GM23338 (cell line): ENCODE results near the gene MKLN1. TPM values are rescaled to one million over a fixed set of nuclear protein-coding genes. Genes with fewer than 3 reads are reported as not detected.
A peak's percentile ranks its signal among the peaks of the same experiment; 100 is the strongest.

Source experiments
- ATAC-seq: fragments of 200-7000 bp; cut with Tn5 transposase; 3 replicates; pipeline ENCODE4 v1.9.1; 2020
- DNase-seq: peaks from one replicate; pipeline ENCODE4 v3.0.0-alpha.2; 2015; ENCODE audit warnings: low spot score
- H2AFZ ChIP-seq: fragments of 200-600 bp; sonication (generic); 2 replicates; pipeline ENCODE4 v1.8.0; 2016; ENCODE audit warnings: antibody characterized with exemption, mild to moderate bottlenecking, moderate library complexity
- H3F3A ChIP-seq: fragments of 200-600 bp; sonication (generic); replicated peaks from 2 replicates; pipeline ENCODE4 v1.8.0; 2017; ENCODE audit warnings: antibody characterized with exemption, mixed run types, low read depth
- H3K27ac ChIP-seq: fragments of 200-600 bp; sonication (generic); 2 replicates; pipeline ENCODE4 v1.6.1; 2016; ENCODE audit warnings: low read depth
- H3K27me3 ChIP-seq: fragments of 200-600 bp; sonication (generic); 2 replicates; pipeline ENCODE4 v1.8.0; 2016; ENCODE audit warnings: mild to moderate bottlenecking, mixed run types, moderate library complexity; ENCODE audit not compliant: insufficient read depth
- H3K36me3 ChIP-seq: fragments of 200-600 bp; sonication (generic); 2 replicates; pipeline ENCODE4 v1.8.0; 2016; ENCODE audit warnings: mild to moderate bottlenecking; ENCODE audit not compliant: insufficient read depth
- H3K4me1 ChIP-seq: fragments of 200-600 bp; sonication (generic); 2 replicates; pipeline ENCODE4 v1.8.0; 2016; ENCODE audit warnings: mild to moderate bottlenecking, moderate library complexity; ENCODE audit not compliant: insufficient read depth
- H3K4me2 ChIP-seq: fragments of 200-600 bp; sonication (generic); 2 replicates; pipeline ENCODE4 v1.7.1; 2017; ENCODE audit warnings: mixed run types
- H3K4me3 ChIP-seq: fragments of 200-600 bp; sonication (generic); 2 replicates; pipeline ENCODE4 v1.6.1; 2016; ENCODE audit warnings: mixed run types
- H3K79me2 ChIP-seq: fragments of 200-600 bp; sonication (generic); replicated peaks from 2 replicates; pipeline ENCODE4 v1.8.0; 2017; ENCODE audit warnings: mild to moderate bottlenecking; ENCODE audit not compliant: insufficient read depth
- H3K9me2 ChIP-seq: fragments of 200-600 bp; sonication (generic); 2 replicates; pipeline ENCODE4 v1.8.0; 2017; ENCODE audit not compliant: insufficient read depth
- H4K20me1 ChIP-seq: fragments of 200-600 bp; sonication (generic); replicated peaks from 2 replicates; pipeline ENCODE4 v1.8.0; 2017; ENCODE audit warnings: mild to moderate bottlenecking; ENCODE audit not compliant: insufficient read depth
- H3K27ac Mint-ChIP-seq: 2 replicates; pipeline ENCODE4 v1.8.0; 2020; ENCODE audit warnings: inconsistent platforms, mild to moderate bottlenecking, moderate library complexity, mixed read lengths
- H3K27me3 Mint-ChIP-seq: 3 replicates; pipeline ENCODE4 v1.8.0; 2022; ENCODE audit warnings: low read depth, mild to moderate bottlenecking, moderate library complexity, mixed read lengths, inconsistent platforms; ENCODE audit not compliant: insufficient read depth, poor library complexity
- H3K36me3 Mint-ChIP-seq: 3 replicates; pipeline ENCODE4 v1.8.0; 2021; ENCODE audit warnings: low read depth, mild to moderate bottlenecking, inconsistent platforms, moderate library complexity, mixed read lengths
- H3K4me1 Mint-ChIP-seq: 3 replicates; pipeline ENCODE4 v1.8.0; 2020; ENCODE audit warnings: mild to moderate bottlenecking, inconsistent platforms, mixed read lengths
- H3K4me3 Mint-ChIP-seq: 3 replicates; pipeline ENCODE4 v1.8.0; 2021; ENCODE audit warnings: moderate library complexity, mild to moderate bottlenecking, inconsistent platforms, mixed read lengths
- H3K9me3 Mint-ChIP-seq: 3 replicates; pipeline ENCODE4 v1.8.0; 2020; ENCODE audit warnings: moderate library complexity, mild to moderate bottlenecking, inconsistent platforms, mixed read lengths
- CTCF ChIP-seq, 2 experiments: fragments of 200-600 bp in 1 of 2; sonication (generic) in 1 of 2; conservative IDR thresholded peaks; 2 replicates each; pipeline versions ENCODE4 v1.5.1 to v1.6.1; 2016 to 2017; ENCODE audit warnings: antibody characterized with exemption in 2 of 2, low read depth in 2 of 2, mild to moderate bottlenecking in 2 of 2, moderate library complexity in 1 of 2
- ETS1 ChIP-seq: IDR thresholded peaks from 2 replicates; pipeline ENCODE4 v1.6.1; 2016; ENCODE audit warnings: antibody characterized with exemption
- JUNB ChIP-seq: IDR thresholded peaks from one replicate; pipeline ENCODE4 v1.6.1; 2016; ENCODE audit warnings: antibody characterized with exemption; ENCODE audit not compliant: unreplicated experiment
- NANOG ChIP-seq: IDR thresholded peaks from 2 replicates; pipeline ENCODE4 v1.6.1; 2016; ENCODE audit warnings: antibody characterized with exemption, borderline replicate concordance
- POLR2AphosphoS5 ChIP-seq: IDR thresholded peaks from 2 replicates; pipeline ENCODE4 v1.6.1; 2016; ENCODE audit warnings: antibody characterized with exemption, low read depth
- REST ChIP-seq: IDR thresholded peaks from one replicate; pipeline ENCODE4 v1.6.1; 2018; ENCODE audit warnings: antibody characterized with exemption; ENCODE audit not compliant: unreplicated experiment
- STAT1 ChIP-seq: IDR thresholded peaks from one replicate; pipeline ENCODE4 v1.6.1; 2016; ENCODE audit warnings: antibody characterized with exemption; ENCODE audit not compliant: unreplicated experiment
- ZNF331 ChIP-seq: fragments of 250-450 bp; sonication (Bioruptor Pico); IDR thresholded peaks from 2 replicates; pipeline ENCODE4 v1.5.0; 2020; ENCODE audit warnings: low read depth, mild to moderate bottlenecking, moderate library complexity
- ZNF462 ChIP-seq: fragments of 250-450 bp; sonication (Bioruptor Pico); IDR thresholded peaks from 2 replicates; pipeline ENCODE4 v1.5.0; 2020; ENCODE audit warnings: mild to moderate bottlenecking, moderate library complexity
- polyA plus RNA-seq: library from polyadenylated mRNA; unstranded; fragments of >200 nt; fragmentation: Nextera tagmentation; extraction: Ambion mirVana; gene quantifications from 2 replicates; pipeline ENCODE4 v1.2.1, GENCODE V29; 2016
- total RNA-seq: library from RNA; depleted of rRNA; stranded (reverse); fragments of >200 nt; shearing (Covaris generic); gene quantifications from 2 replicates; pipeline ENCODE4 v1.2.3, GENCODE V29; 2014

The MKLN1 gene
- total and polyA plus RNA-seq, 2 experiments from 2014 or later = 25.3 to 46.5 TPM

GRCh38 chr7:131292141-131292905 lies 35.4 kb upstream of the MKLN1 start:
- DNase-seq (no peak), ATAC-seq (no peak)
- Histone ChIP-seq H3K27ac (no peak overlapping the region), H4K20me1 (no peaks in the 10 kb centered on the region), H3K36me3 (no peaks in the 10 kb centered on the region), H3K27me3 (no peaks in the 10 kb centered on the region), H2AFZ (0 out of 2 replicates have a peak overlapping the region, but pooled peaks have one; percentile 59), H3F3A (no peaks in the 10 kb centered on the region), H3K9me2 (no peaks in the 10 kb centered on the region), H3K79me2 (no peaks in the 10 kb centered on the region), H3K4me2 (no peak overlapping the region), H3K4me3 (no peak overlapping the region), H3K4me1 (0 out of 2 replicates have a peak, but pooled peaks cover 4% of the 10 kb centered on the region)
- H3K4me3 Mint-ChIP-seq = no peak overlapping the region
- peaks cover 4% of the 10 kb centered on the region; the same call in 1 of the 3 replicates for H3K4me1 Mint-ChIP-seq
- no peak for TF ChIP-seq REST
- TF ChIP-seq CTCF (conservative IDR thresholded peaks at IDR 0.05; ENCODE audit: low read depth in 2 of 2) = no peak
- TF ChIP-seq ZNF331 = no peak
- no peak for TF ChIP-seq ETS1
- TF ChIP-seq POLR2AphosphoS5 = no peak
- no peak for TF ChIP-seq ZNF462 (CRISPR knock-in tag)
- TF ChIP-seq JUNB = no peak
- TF ChIP-seq NANOG = no peak
- no peak for TF ChIP-seq STAT1
- H3K27ac Mint-ChIP-seq = no peak overlapping the region
- no peaks in the 10 kb centered on the region for H3K9me3 Mint-ChIP-seq
- peaks cover 3% of the 10 kb centered on the region for H3K27me3 Mint-ChIP-seq
- no peaks in the 10 kb centered on the region for H3K36me3 Mint-ChIP-seq
